ENCODE measurements around the gene DSN1. TPM values are rescaled to one million over a fixed set of nuclear protein-coding genes. Genes with fewer than 3 reads are reported as not detected.

DSN1 gene, protein sequence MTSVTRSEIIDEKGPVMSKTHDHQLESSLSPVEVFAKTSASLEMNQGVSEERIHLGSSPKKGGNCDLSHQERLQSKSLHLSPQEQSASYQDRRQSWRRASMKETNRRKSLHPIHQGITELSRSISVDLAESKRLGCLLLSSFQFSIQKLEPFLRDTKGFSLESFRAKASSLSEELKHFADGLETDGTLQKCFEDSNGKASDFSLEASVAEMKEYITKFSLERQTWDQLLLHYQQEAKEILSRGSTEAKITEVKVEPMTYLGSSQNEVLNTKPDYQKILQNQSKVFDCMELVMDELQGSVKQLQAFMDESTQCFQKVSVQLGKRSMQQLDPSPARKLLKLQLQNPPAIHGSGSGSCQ
- total RNA-seq = 10 to 100 TPM in 2 of 6 donors, 1 to 10 TPM in 4; 4.7 to 29.3 (median 7.8) TPM

DNA sequence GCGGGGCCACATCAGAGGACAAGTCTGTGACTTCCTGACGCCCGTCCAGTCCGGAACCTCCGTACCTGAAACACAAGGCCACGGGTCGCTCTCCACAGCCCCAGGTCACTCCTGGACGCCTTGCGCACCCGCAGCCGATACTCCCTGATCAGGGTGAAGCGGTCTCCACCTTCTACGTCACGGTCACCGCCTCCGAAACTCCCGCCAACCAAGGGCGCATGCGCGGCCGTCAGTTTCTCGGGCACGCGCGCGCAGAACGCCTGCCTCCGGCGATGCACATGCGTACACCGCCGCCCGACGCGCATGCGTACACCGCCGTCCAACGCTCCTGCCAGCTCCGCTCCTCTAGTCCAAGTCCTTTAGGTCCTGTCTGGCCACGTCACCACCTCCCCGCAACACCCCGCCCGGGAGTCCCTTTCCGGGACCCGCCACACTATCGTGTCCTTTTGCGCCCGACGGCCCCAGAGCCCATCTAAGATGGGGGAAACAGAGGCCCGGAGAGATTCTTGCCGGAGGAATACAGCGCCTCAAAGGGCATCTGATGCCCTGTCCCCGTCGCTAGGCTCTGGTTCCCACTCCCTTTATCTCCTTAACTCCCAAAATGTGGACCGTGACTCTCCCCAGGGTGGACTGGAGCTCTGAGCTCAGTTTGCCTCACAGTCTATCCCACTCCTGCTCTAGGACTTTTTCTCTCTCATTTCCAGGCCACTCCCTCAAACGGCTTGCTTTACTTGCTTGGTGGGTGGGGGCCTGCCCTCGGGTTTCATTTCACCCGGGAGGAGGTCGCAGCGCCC is at the start of gene DSN1:
TSS of gene DSN1 (minus strand) at position 167 of the 794 bp plus-strand sequence. CDS start 2,305 bp downstream, outside the sequence.
- H3K27me3 ChIP-seq = no peaks in the 10 kb centered on the region
- peaks cover 17 to 24% (median 20%) of the 10 kb centered on the region in 4 donors for H3K4me1 ChIP-seq
- H3K27ac ChIP-seq = peak within 1 kb of the TSS; percentile 93 to 96 (median 94)
- H3K36me3 ChIP-seq = no peaks in the 10 kb centered on the region
- WGBS, 2 donors = 0 to 1% methylated on average over 48 to 50 of the region's 61 CpGs
- H3K9me3 ChIP-seq = no peaks in the 10 kb centered on the region
- peak; percentile 95 to 97 for ATAC-seq (ENCODE audit: low FRiP score in 2 of 2)
- DNase-seq = peak; percentile 98 to 100
- peak in 3 of 4 donors; percentile 55 to 84 (median 70) for TF ChIP-seq POLR2A (IDR thresholded peaks at IDR 0.05)
- peak; percentile 85 for TF ChIP-seq POLR2AphosphoS5 (IDR thresholded peaks at IDR 0.05)
- TF ChIP-seq EP300 (IDR thresholded peaks at IDR 0.05) = peak in 1 of 4 donors; percentile 5
- TF ChIP-seq, protein P1, sequence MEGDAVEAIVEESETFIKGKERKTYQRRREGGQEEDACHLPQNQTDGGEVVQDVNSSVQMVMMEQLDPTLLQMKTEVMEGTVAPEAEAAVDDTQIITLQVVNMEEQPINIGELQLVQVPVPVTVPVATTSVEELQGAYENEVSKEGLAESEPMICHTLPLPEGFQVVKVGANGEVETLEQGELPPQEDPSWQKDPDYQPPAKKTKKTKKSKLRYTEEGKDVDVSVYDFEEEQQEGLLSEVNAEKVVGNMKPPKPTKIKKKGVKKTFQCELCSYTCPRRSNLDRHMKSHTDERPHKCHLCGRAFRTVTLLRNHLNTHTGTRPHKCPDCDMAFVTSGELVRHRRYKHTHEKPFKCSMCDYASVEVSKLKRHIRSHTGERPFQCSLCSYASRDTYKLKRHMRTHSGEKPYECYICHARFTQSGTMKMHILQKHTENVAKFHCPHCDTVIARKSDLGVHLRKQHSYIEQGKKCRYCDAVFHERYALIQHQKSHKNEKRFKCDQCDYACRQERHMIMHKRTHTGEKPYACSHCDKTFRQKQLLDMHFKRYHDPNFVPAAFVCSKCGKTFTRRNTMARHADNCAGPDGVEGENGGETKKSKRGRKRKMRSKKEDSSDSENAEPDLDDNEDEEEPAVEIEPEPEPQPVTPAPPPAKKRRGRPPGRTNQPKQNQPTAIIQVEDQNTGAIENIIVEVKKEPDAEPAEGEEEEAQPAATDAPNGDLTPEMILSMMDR (IDR thresholded peaks at IDR 0.05) = no peak
- H3K4me3 ChIP-seq = peak within 1 kb of the TSS; percentile 43 to 90 (median 74)

DNA sequence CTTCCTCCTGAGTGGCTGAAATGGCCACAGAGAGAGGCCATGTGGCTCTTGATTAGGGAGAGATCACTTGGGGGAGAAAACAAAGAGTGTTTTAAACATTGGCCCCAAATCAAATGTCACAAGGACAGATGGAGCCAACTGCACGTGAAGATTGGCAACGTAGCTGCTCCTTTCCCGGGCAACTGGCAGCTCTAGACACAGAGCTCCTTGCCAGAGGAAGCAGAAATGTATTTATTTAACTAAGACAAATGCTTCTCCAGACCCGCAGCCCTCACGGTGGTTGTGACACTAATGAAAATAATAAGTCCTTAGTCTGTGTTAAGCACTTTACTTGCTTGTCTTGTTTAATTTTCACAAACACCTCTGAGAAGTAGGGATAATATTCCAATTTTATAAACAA is 49.6 kb upstream of the DSN1 start:
- 25 to 40% methylated on average over 5 of the region's 5 CpGs for WGBS, 2 donors
- no peak overlapping the region for H3K4me3 ChIP-seq
- H3K4me1 ChIP-seq = peaks cover 8 to 42% (median 25%) of the 10 kb centered on the region in 4 donors

DNA sequence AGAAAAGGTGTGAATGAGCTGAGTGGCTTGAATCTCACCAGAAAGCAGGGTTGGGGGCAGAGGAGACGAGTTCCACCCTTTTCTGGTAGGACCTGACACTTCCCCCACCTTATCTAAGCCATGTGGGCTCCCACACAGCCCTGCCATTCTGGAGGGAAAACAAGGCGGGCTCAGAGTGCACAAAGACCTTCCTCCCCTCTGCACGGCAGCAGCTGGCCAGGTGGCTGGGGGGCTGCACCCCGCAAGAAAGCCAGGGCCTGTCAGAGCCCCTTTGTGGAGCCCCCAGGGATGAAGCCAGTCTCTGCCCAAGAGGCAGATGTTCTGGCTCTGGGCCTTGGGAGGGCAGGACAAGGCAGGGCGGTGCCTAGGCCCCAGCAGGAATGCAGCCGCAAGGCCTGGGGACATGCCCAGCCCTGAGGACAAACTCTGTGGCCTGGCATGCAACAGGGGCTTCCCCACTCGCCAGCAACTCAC is 48.4 kb upstream of the DSN1 start:
- H3K4me1 ChIP-seq = peaks cover 8 to 33% (median 23%) of the 10 kb centered on the region in 4 donors
- no peak overlapping the region for H3K4me3 ChIP-seq
- WGBS, 2 donors = 80 to 93% methylated on average over 4 to 7 of the region's 7 CpGs
- H3K36me3 ChIP-seq = peaks cover 0 to 4% (median under 1%) of the 10 kb centered on the region in 4 donors
- TF ChIP-seq EP300 (IDR thresholded peaks at IDR 0.05) = no peak
- no peak for TF ChIP-seq POLR2AphosphoS5 (IDR thresholded peaks at IDR 0.05)
- TF ChIP-seq, protein P1 (IDR thresholded peaks at IDR 0.05) = no peak
- TF ChIP-seq POLR2A (IDR thresholded peaks at IDR 0.05) = no peak
- no peak overlapping the region for H3K27ac ChIP-seq
- peak in 1 of 2 donors; percentile 16 for ATAC-seq (ENCODE audit: low FRiP score in 2 of 2)
- H3K27me3 ChIP-seq = no peaks in the 10 kb centered on the region
- DNase-seq = peak in 1 of 2 donors; percentile 64
- H3K9me3 ChIP-seq = no peaks in the 10 kb centered on the region

More for the DNA sequence above, 49.6 kb upstream of the DSN1 start:
- H3K27ac ChIP-seq = peak overlapping the region in 2 of 4 donors; percentile 52 to 65
- no peak for ATAC-seq (ENCODE audit: low FRiP score in 2 of 2)
- TF ChIP-seq POLR2AphosphoS5 (IDR thresholded peaks at IDR 0.05) = no peak
- no peak for TF ChIP-seq EP300 (IDR thresholded peaks at IDR 0.05)
- DNase-seq = no peak
- H3K36me3 ChIP-seq = peaks cover 4 to 9% (median 7%) of the 10 kb centered on the region in 4 donors
- H3K27me3 ChIP-seq = no peaks in the 10 kb centered on the region
- H3K9me3 ChIP-seq = no peaks in the 10 kb centered on the region

DNA sequence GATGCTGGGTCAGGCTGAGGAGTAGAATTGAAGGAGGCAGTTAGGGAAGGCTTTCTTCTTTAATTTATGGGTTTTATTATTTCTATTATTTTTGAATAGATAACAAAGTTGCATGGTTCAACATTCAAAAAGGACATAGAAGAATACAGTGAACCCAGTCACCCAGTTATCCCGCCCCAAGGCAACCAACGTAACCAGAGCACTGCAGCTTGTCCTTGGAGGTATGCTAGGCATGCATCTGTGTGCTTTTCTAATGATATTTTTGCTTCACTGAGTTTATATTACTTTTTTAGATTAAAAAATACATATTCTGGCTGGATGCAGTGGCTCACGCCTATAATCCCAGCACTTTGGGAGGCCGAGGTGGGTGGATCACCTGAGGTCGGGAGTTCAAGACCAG is 47.4 kb upstream of the DSN1 start:
- Histone ChIP-seq H3K36me3 (peaks cover 0 to 11% (median 6%) of the 10 kb centered on the region in 4 donors), H3K27ac (no peak overlapping the region), H3K9me3 (no peaks in the 10 kb centered on the region), H3K27me3 (no peaks in the 10 kb centered on the region), H3K4me1 (peaks cover 8 to 33% (median 23%) of the 10 kb centered on the region in 4 donors), H3K4me3 (no peak overlapping the region)
- DNase-seq = no peak
- TF ChIP-seq, protein P1 (IDR thresholded peaks at IDR 0.05) = no peak
- TF ChIP-seq POLR2A (IDR thresholded peaks at IDR 0.05) = no peak
- TF ChIP-seq POLR2AphosphoS5 (IDR thresholded peaks at IDR 0.05) = no peak
- no peak for TF ChIP-seq EP300 (IDR thresholded peaks at IDR 0.05)
- WGBS, 2 donors = 94 to 95% methylated on average over 5 of the region's 5 CpGs
- ATAC-seq (ENCODE audit: low FRiP score in 2 of 2) = no peak

DNA sequence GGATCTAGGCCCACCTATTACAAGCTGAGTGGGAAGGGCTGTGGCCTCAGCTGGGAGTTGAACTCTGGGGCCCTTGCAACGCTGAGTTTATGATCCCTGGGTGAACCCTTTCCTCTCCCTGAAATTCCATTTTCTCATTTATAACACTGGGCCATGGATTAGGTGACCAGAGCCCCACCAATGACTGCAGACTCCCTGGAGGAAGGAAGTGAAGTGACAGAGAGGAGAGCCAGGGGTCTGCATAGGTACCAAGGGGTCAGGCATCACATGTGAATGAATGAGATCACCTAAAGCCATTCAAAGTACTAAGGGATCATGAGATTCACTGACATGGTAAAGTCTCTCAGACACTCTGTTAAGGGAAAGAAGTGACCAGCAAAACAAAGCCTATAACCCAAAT is 46.5 kb upstream of the DSN1 start:
- WGBS, 2 donors = 43 to 47% methylated on average over 1 of the region's 1 CpG
- DNase-seq = no peak
- peaks cover 8 to 28% (median 20%) of the 10 kb centered on the region in 4 donors for H3K4me1 ChIP-seq
- no peaks in the 10 kb centered on the region for H3K9me3 ChIP-seq
- H3K36me3 ChIP-seq = peaks cover 3 to 19% (median 13%) of the 10 kb centered on the region in 4 donors
- no peak for TF ChIP-seq POLR2AphosphoS5 (IDR thresholded peaks at IDR 0.05)
- TF ChIP-seq POLR2A (IDR thresholded peaks at IDR 0.05) = no peak
- TF ChIP-seq EP300 (IDR thresholded peaks at IDR 0.05) = no peak
- TF ChIP-seq, protein P1 (IDR thresholded peaks at IDR 0.05) = no peak
- H3K4me3 ChIP-seq = no peak overlapping the region
- no peak for ATAC-seq (ENCODE audit: low FRiP score in 2 of 2)
- H3K27ac ChIP-seq = peak overlapping the region in 3 of 4 donors; percentile 36 to 64 (median 60)
- no peaks in the 10 kb centered on the region for H3K27me3 ChIP-seq
